Thymus (tissue), 11 donors: ENCODE data around the gene TBC1D13. TPM values are rescaled to one million over a fixed set of nuclear protein-coding genes. Genes with fewer than 3 reads are reported as not detected.

Source experiments
- DNase-seq, 9 donors: peaks; one replicate each; pipeline ENCODE4 v3.0.0-alpha.2; 2013; ENCODE audit warnings: low spot score in 9 of 9, low read depth in 6 of 9, missing footprints in 1 of 9
- H3K27ac ChIP-seq, 2 donors: one replicate each; pipeline ENCODE4 v1.5.1; 2013; ENCODE audit warnings: control low read depth in 1 of 2, low read depth in 1 of 2, low read length in 1 of 2, mild to moderate bottlenecking in 1 of 2, moderate library complexity in 1 of 2
- H3K27me3 ChIP-seq, 2 donors: one replicate each; pipeline ENCODE4 v1.5.1; 2013; ENCODE audit warnings: low read length in 1 of 2; ENCODE audit not compliant: control insufficient read depth in 2 of 2, insufficient read depth in 1 of 2
- H3K36me3 ChIP-seq, 2 donors: one replicate each; pipeline ENCODE4 v1.5.1; 2013; ENCODE audit warnings: low read length in 1 of 2, mild to moderate bottlenecking in 1 of 2, moderate library complexity in 1 of 2; ENCODE audit not compliant: control insufficient read depth in 2 of 2, insufficient read depth in 2 of 2
- H3K4me1 ChIP-seq, 2 donors: one replicate each; pipeline ENCODE4 v1.5.1; 2013; ENCODE audit warnings: low read length in 2 of 2; ENCODE audit not compliant: control insufficient read depth in 2 of 2, insufficient read depth in 2 of 2
- H3K4me3 ChIP-seq, 2 donors: one replicate each; pipeline ENCODE4 v1.5.1; 2013; ENCODE audit warnings: low read length in 2 of 2, control low read depth in 1 of 2, mild to moderate bottlenecking in 1 of 2
- H3K9me3 ChIP-seq, 2 donors: one replicate each; pipeline ENCODE4 v1.5.1; 2013; ENCODE audit warnings: low read length in 1 of 2, mild to moderate bottlenecking in 1 of 2; ENCODE audit not compliant: control insufficient read depth in 2 of 2, insufficient read depth in 1 of 2
- WGBS: extraction: QIAGEN DNeasy Blood & Tissue Kit; methylation state at CpG from one replicate; pipeline ENCODE4 v1.1.7; 2013; 5-methylcytosine and 5-hydroxymethylcytosine counted together
- polyA plus RNA-seq: library from polyadenylated mRNA; stranded (reverse); fragments of 200-250 nt; gene quantifications from one replicate; pipeline ENCODE4 v1.2.3, GENCODE V29; 2013
- total RNA-seq: library from RNA; stranded (reverse); fragments of 120-200 nt; gene quantifications from one replicate; pipeline ENCODE4 v1.2.4, GENCODE V29; 2013
- donor health status: healthy.

TBC1D13 gene
- total and polyA plus RNA-seq, 2 donors, result 5.0 to 19.4 TPM

DNA sequence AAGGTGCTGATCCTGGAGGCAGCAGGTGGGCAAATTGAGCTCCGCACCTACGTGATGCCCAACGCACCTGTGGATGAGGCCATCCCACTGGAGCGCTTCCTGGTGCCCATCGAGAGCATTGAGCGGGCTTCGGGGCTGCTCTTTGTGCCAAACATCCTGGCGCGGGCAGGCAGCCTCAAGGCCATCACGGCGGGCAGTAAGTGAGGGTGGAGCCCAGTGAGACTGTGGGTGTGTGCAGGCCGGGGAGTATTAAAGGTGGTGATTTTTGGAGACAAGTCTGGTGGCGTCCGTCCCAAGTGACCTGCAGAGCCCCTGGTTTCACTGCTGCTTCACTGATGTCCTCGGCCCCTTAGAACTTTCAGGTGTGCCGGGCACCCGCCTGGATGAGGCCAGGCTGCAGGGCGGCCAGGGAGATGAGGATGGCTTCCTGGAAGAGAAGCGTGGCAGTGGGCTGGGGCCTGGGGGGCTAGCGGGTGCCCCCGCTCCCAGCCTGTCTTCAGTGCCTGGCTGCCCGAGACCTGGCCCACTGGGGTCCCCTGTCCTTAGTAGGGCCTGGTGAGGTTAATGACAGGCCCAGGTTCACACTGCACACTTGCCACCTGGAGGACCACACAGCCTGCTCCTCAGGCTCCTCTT is 35.5 kb downstream of the TBC1D13 start:
- no peak overlapping the region for H3K27ac ChIP-seq
- 97% methylated on average over 22 of the region's 22 CpGs for WGBS
- H3K36me3 ChIP-seq, result peaks cover 57 to 61% of the 10 kb centered on the region in 2 donors
- peaks cover 0 to 2% of the 10 kb centered on the region in 2 donors for H3K27me3 ChIP-seq
- no peak overlapping the region for H3K4me3 ChIP-seq
- no peak for DNase-seq
- H3K4me1 ChIP-seq, result peaks cover 0 to 11% of the 10 kb centered on the region in 2 donors
- H3K9me3 ChIP-seq, result peaks cover 0 to 6% of the 10 kb centered on the region in 2 donors

DNA sequence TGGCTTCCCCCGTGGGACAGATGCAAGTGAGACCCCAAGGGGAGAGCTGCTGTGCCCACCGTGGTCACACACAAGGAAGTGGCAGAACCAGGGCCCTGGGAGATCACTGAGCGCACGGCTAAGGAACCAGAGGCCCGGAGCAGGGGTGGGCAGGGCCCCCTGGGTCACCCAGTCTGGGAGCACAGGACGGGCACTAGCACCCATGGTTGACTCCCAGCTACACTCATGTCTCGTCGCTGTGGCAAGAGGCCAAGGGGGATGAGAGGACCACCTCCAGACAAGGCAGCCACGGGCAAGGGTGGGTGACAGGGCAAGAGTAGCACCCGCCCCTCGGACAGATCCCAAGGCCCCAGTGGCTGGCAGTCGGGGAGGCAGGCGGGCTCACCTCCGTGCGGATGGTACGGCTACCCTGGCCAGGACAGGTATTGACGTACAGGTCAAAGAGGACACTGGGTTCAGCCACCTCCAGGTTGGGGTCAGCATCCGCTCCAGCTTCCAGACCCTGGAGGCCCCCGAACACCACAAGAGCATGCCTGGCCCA is 36.4 kb downstream of the TBC1D13 start:
- H3K27me3 ChIP-seq, result peaks cover 0 to 2% of the 10 kb centered on the region in 2 donors
- no peak for DNase-seq
- H3K4me1 ChIP-seq, result peaks cover 1 to 11% of the 10 kb centered on the region in 2 donors
- no peaks in the 10 kb centered on the region for H3K9me3 ChIP-seq
- WGBS, result 97% methylated on average over 19 of the region's 19 CpGs
- no peak overlapping the region for H3K4me3 ChIP-seq
- H3K36me3 ChIP-seq, result peaks cover 57 to 61% of the 10 kb centered on the region in 2 donors
- no peak overlapping the region for H3K27ac ChIP-seq

DNA sequence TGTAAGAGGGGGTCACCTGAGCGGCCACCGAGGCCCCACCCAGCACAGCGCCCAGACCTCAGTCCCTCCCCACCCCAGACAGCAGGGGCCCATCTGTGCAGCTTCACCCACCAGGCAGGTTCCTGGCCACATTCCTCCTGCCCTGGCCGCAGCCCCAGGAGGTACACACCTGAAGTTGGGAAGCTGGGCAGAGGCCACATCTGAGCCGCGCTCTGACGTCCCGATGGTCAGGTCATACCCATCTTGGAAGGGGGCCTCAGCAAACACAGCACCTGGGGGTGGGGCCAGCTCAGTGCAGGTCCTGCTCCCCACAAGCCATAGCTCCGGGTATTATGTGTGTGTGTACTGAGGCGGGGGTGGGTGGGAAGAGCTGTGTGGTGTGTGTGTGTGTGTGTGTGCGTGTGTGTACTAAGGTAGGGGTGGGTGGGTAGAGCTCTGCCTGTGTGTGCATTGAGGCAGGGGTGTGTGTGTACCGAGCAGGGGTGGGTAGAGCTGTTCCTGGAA is 36.9 kb downstream of the TBC1D13 start:
- no peak overlapping the region for H3K27ac ChIP-seq
- H3K4me1 ChIP-seq, result peaks cover 5 to 15% of the 10 kb centered on the region in 2 donors
- peaks cover 0 to 2% of the 10 kb centered on the region in 2 donors for H3K27me3 ChIP-seq
- peaks cover 57 to 61% of the 10 kb centered on the region in 2 donors for H3K36me3 ChIP-seq
- 97% methylated on average over 12 of the region's 12 CpGs for WGBS
- no peak for DNase-seq
- no peak overlapping the region for H3K4me3 ChIP-seq
- no peaks in the 10 kb centered on the region for H3K9me3 ChIP-seq

DNA sequence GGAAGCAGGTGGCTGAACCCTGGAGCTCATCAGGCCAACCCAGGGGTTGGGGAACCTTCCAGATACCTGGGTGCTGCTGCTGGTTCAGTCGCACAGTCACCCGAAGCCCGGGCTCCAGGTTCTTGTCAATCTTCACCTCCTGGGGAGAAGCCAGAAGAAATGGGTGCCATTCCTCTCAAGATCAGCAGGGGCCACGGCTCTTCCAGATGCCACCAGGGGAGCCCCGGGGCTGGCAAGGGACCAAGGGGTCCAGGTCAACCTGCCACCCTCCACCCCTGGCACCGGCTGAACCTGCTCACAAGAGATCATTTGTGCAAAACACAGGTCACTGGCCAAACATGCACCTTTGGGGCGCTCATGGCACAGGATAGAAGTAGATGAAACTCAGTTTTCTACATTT is 37.9 kb downstream of the TBC1D13 start:
- Histone ChIP-seq H3K9me3 (peaks cover 0 to 3% of the 10 kb centered on the region in 2 donors), H3K27ac (no peak overlapping the region), H3K4me3 (no peak overlapping the region), H3K36me3 (peaks cover 57 to 61% of the 10 kb centered on the region in 2 donors), H3K4me1 (peaks cover 5 to 12% of the 10 kb centered on the region in 2 donors), H3K27me3 (no peaks in the 10 kb centered on the region)
- DNase-seq, result no peak
- 96% methylated on average over 7 of the region's 7 CpGs for WGBS

GRCh38 chr9:128825923-128826700 is 39.1 kb downstream of the TBC1D13 start:
- Histone ChIP-seq H3K27ac (no peak overlapping the region), H3K4me1 (peaks cover 5 to 18% of the 10 kb centered on the region in 2 donors), H3K36me3 (peaks cover 57 to 59% of the 10 kb centered on the region in 2 donors), H3K4me3 (no peak overlapping the region), H3K9me3 (peaks cover 0 to 6% of the 10 kb centered on the region in 2 donors), H3K27me3 (no peaks in the 10 kb centered on the region)
- 99% methylated on average over 22 of the region's 22 CpGs for WGBS
- DNase-seq, result no peak

- H3K4me3 ChIP-seq, result no peak overlapping the region
- no peak overlapping the region for H3K27ac ChIP-seq
- 97% methylated on average over 8 of the region's 8 CpGs for WGBS
Observed at GRCh38 chr9:128828267-128828666, 41.2 kb downstream of the TBC1D13 start.

GRCh38 chr9:128828719-128829452 is 41.8 kb downstream of the TBC1D13 start:
- Histone ChIP-seq H3K4me1 (peaks cover 5 to 18% of the 10 kb centered on the region in 2 donors), H3K27me3 (no peaks in the 10 kb centered on the region), H3K4me3 (peak overlapping the region; percentile 86 to 88), H3K27ac (peak overlapping the region; percentile 15 to 85), H3K9me3 (peaks cover 0 to 6% of the 10 kb centered on the region in 2 donors), H3K36me3 (peaks cover 32 to 41% of the 10 kb centered on the region in 2 donors)
- 37% methylated on average over 18 of the region's 18 CpGs for WGBS
- no peak for DNase-seq

More at GRCh38 chr9:128828267-128828666, 41.2 kb downstream of the TBC1D13 start:
- Histone ChIP-seq H3K9me3 (peaks cover 0 to 6% of the 10 kb centered on the region in 2 donors), H3K4me1 (peaks cover 5 to 18% of the 10 kb centered on the region in 2 donors), H3K27me3 (no peaks in the 10 kb centered on the region), H3K36me3 (peaks cover 38 to 42% of the 10 kb centered on the region in 2 donors)
- no peak for DNase-seq

DNA sequence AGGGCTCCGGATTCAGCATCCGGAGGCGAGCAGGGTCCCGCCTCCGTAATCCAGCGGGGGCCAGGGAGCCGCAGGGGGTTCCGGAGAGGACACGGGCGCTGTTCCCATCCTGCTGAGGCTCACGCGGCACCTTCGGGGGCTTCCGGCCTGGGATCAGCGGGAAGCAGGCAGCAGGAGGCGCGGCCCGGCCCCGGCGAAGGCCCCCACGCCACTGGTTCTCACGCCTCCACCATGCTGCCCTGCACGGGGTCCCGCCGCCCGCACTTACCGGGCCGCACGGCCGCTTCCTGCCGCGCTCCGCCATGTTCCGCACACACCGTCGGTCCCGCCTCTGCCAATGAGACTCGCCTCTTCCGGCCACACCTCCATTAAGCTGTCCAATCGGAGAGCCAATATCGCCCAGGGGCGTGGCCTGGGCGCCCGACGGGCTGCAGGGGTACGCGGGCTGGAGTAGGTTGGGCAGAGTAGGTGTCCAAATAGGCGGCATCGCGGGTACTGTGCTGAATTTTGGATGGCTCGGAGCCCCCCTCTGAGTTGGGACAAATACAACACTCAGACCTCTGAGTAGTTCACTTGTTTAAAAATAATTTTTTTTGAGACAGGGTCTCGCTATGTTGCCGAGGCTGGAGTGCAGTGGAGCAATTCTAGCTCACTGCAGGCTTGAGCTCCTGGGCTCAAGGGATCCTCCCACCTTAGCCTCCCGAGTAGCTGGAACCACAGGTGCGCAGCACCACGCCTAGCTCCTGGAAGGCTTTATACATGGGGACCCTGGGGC is 42.6 kb downstream of the TBC1D13 start, which contains the start of gene SPOUT1:
Gene SPOUT1, minus strand, starts transcription at position 318 of the 775 bp plus-strand sequence. Its CDS starts 14 bp downstream, at position 304.
- under 1% methylated on average over 56 of the region's 56 CpGs for WGBS
- peak; percentile 82 to 96 (median 90) for DNase-seq
- peaks cover 32 to 33% of the 10 kb centered on the region in 2 donors for H3K36me3 ChIP-seq

More for the DNA sequence above, 42.6 kb downstream of the TBC1D13 start, which contains the start of gene SPOUT1:
- no peaks in the 10 kb centered on the region for H3K27me3 ChIP-seq
- H3K27ac ChIP-seq, result peak within 1 kb of the TSS; percentile 55 to 85
- H3K4me1 ChIP-seq, result peaks cover 5 to 18% of the 10 kb centered on the region in 2 donors
- peaks cover 0 to 6% of the 10 kb centered on the region in 2 donors for H3K9me3 ChIP-seq
- H3K4me3 ChIP-seq, result peak within 1 kb of the TSS; percentile 86 to 88
